CD4-positive, CD25-positive, alpha-beta regulatory T cell (primary cell): ENCODE measurements around the gene GRM8. TPM values are rescaled to one million over a fixed set of nuclear protein-coding genes. Genes with fewer than 3 reads are reported as not detected.
"Not testable (repeated sequence)": the region's sequence is repeated elsewhere in the genome, so short reads cannot be mapped to it uniquely, and the experiment has no call there.

Source experiments
- ATAC-seq, 2 donors: fragments of 150-1000 bp; cut with Tn5 transposase; one replicate each; pipeline ENCODE4 v1.10.0; 2021; ENCODE audit warnings: low read depth in 2 of 2, moderate number of reproducible peaks in 2 of 2, moderate library complexity in 1 of 2
- DNase-seq, 3 donors: peaks; one replicate each; pipeline versions ENCODE4 v3.0.0 to v3.0.0-alpha.2; 2012 to 2022; ENCODE audit warnings: mixed read lengths in 1 of 3
- H3K27ac ChIP-seq: one replicate; pipeline ENCODE4 v1.7.0; 2013; ENCODE audit warnings: mild to moderate bottlenecking, low read length; ENCODE audit not compliant: insufficient read depth, poor library complexity, severe bottlenecking
- H3K27me3 ChIP-seq: one replicate; pipeline ENCODE4 v1.7.0; 2013; ENCODE audit warnings: low read length; ENCODE audit not compliant: control insufficient read depth, insufficient read depth
- H3K36me3 ChIP-seq: one replicate; pipeline ENCODE4 v1.7.0; 2013; ENCODE audit warnings: mild to moderate bottlenecking, low read length, moderate library complexity; ENCODE audit not compliant: control insufficient read depth, insufficient read depth
- H3K4me1 ChIP-seq: 2 replicates; pipeline ENCODE4 v1.7.0; 2013; ENCODE audit warnings: mild to moderate bottlenecking, low read length; ENCODE audit not compliant: insufficient read depth, control insufficient read depth, poor library complexity, severe bottlenecking
- H3K4me3 ChIP-seq: one replicate; pipeline ENCODE4 v1.7.0; 2013; ENCODE audit warnings: low read depth, mild to moderate bottlenecking, low read length, moderate library complexity
- H3K9me3 ChIP-seq, 2 experiments: 1 replicate in 1 of 2; 2 replicates in 1 of 2; pipeline ENCODE4 v1.7.0; 2013; ENCODE audit warnings: low read length in 2 of 2, mild to moderate bottlenecking in 1 of 2, moderate library complexity in 1 of 2; ENCODE audit not compliant: control insufficient read depth in 2 of 2
- H3K27ac Mint-ChIP-seq, 3 donors: one replicate each; pipeline ENCODE4 v1.8.0; 2020 to 2022; ENCODE audit warnings: mild to moderate bottlenecking in 3 of 3, mixed read lengths in 3 of 3, moderate library complexity in 2 of 3
- H3K27me3 Mint-ChIP-seq: one replicate; pipeline ENCODE4 v1.8.0; 2022; ENCODE audit warnings: mild to moderate bottlenecking, mixed read lengths
- H3K36me3 Mint-ChIP-seq: one replicate; pipeline ENCODE4 v1.8.0; 2020; ENCODE audit warnings: mixed read lengths
- H3K4me1 Mint-ChIP-seq, 4 donors: one replicate each; pipeline ENCODE4 v1.8.0; 2020 to 2022; ENCODE audit warnings: mixed read lengths in 4 of 4, mild to moderate bottlenecking in 1 of 4
- H3K4me3 Mint-ChIP-seq, 4 donors: one replicate each; pipeline ENCODE4 v1.8.0; 2020 to 2022; ENCODE audit warnings: mild to moderate bottlenecking in 4 of 4, mixed read lengths in 4 of 4, moderate library complexity in 3 of 4
- H3K9me3 Mint-ChIP-seq, 7 donors: one replicate each; pipeline ENCODE4 v1.8.0; 2020 to 2022; ENCODE audit warnings: mixed read lengths in 7 of 7, mild to moderate bottlenecking in 3 of 7, moderate library complexity in 2 of 7
- polyA plus RNA-seq, 4 donors: library from polyadenylated mRNA; unstranded; fragments of 300-500 nt; fragmentation: Illumina TruSeq; gene quantifications; one replicate each; pipeline ENCODE4 v1.2.3, GENCODE V29; 2021
- total RNA-seq: library from RNA; stranded (reverse); gene quantifications from one replicate; pipeline ENCODE4 v1.2.3, GENCODE V29; 2022

Gene GRM8
- total and polyA plus RNA-seq, 5 donors from 2014 or later = not detected

DNA sequence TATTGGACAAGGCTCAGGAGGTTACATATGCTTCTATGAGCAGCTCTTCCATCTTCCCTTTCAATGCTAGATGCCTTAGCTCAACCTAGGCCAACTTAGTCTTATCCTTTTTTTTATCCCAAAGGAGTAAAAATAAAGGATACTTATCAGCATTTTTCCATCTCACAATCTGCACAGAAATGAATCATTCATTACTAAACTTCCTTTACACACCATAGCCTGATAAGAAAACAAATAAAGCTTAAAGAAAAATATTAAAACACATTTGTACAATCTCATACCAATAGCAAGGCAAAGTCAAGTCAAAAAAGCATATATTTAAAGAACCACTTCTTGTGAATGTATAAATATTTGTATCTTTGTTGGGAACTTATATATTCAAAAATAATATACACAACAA is 407.4 kb downstream of the GRM8 start:
- Histone ChIP-seq H3K4me1 (no peaks in the 10 kb centered on the region), H3K36me3 (no peaks in the 10 kb centered on the region), H3K4me3 (no peak overlapping the region), H3K27ac (no peak overlapping the region), H3K27me3 (no peaks in the 10 kb centered on the region), H3K9me3 (no peaks in the 10 kb centered on the region)
- no peaks in the 10 kb centered on the region for H3K27me3 Mint-ChIP-seq
- no peaks in the 10 kb centered on the region for H3K4me1 Mint-ChIP-seq
- DNase-seq = no peak
- H3K9me3 Mint-ChIP-seq = peaks cover 0 to 3% (median 0%) of the 10 kb centered on the region in 7 donors
- no peak overlapping the region for H3K27ac Mint-ChIP-seq
- no peaks in the 10 kb centered on the region for H3K36me3 Mint-ChIP-seq
- ATAC-seq = no peak
- H3K4me3 Mint-ChIP-seq = no peak overlapping the region

DNA sequence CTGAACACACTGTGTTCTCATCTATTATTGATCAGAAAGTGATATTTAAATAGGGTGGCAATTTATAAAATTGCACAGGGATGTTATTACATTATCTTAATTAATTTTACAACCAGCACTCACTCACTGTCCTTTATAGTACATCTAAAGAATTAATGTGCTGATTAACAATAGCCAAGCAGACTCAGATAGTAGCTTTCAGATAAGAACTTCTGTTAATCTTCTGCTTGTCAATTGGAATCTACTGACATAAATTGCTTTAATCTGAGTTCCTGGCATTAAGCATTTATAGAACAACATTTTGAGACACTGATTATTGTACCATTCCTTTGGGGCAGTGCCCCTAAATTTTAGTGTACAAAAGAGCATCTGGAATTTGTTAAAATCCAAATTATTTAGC is 408.9 kb downstream of the GRM8 start:
- H3K36me3 ChIP-seq = no peaks in the 10 kb centered on the region
- H3K4me1 Mint-ChIP-seq = no peaks in the 10 kb centered on the region
- no peak overlapping the region for H3K4me3 ChIP-seq
- peaks cover 0 to 1% (median 0%) of the 10 kb centered on the region in 7 donors for H3K9me3 Mint-ChIP-seq
- H3K4me3 Mint-ChIP-seq = no peak overlapping the region
- H3K27me3 ChIP-seq = no peaks in the 10 kb centered on the region
- no peaks in the 10 kb centered on the region for H3K36me3 Mint-ChIP-seq
- ATAC-seq (no peak), DNase-seq (no peak)
- H3K27ac Mint-ChIP-seq = no peak overlapping the region
- no peaks in the 10 kb centered on the region for H3K4me1 ChIP-seq
- H3K27ac ChIP-seq = no peak overlapping the region
- no peaks in the 10 kb centered on the region for H3K27me3 Mint-ChIP-seq
- H3K9me3 ChIP-seq = no peaks in the 10 kb centered on the region

DNA sequence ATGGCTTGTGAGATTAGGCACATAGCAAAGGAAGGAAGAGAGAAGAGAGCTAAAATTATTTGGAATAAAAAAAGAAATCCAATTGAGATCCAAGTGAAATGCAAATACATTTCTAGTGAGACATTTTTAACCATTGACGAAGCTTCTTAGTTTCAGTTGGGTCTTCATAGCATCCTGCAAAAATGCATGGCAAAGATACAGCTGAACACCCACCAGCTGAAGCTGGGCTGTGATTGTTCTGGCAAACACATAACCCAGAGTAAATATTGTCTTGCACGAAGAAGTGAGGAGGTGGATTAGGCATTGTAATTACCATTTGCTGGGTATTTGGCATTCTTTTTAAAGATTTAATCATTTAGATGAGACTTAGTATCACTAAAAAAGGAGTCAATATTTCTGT is 409.4 kb downstream of the GRM8 start:
- H3K9me3 Mint-ChIP-seq = peaks cover 0 to 1% (median 0%) of the 10 kb centered on the region in 7 donors
- DNase-seq = no peak
- H3K27ac Mint-ChIP-seq = no peak overlapping the region

DNA sequence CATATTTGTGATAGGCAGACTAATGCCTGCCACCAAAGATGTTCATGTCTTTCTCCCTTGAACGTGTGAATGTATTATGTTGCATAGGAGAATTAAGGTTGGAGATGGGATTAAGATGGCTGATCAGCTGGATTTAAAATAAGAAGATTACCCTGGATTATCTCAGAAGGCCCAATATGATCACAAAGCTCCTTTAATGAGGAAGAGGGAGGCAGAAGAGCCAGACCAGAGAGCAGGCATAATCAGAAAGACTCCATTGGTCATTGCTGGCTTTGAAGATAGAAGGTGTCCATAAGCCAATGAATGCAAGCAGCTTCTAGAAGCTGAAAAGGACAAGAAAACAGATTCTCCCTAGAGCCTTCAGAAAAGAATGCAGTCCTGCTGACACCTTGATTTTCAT is 410.3 kb downstream of the GRM8 start:
- DNase-seq (no peak), ATAC-seq (no peak)
- Mint-ChIP-seq H3K27ac (no peak overlapping the region), H3K36me3 (no peaks in the 10 kb centered on the region), H3K27me3 (no peaks in the 10 kb centered on the region), H3K4me1 (no peaks in the 10 kb centered on the region), H3K9me3 (peaks cover 0 to 1% (median 0%) of the 10 kb centered on the region in 7 donors), H3K4me3 (no peak overlapping the region)
- no peak overlapping the region for H3K27ac ChIP-seq
- H3K4me1 ChIP-seq = no peaks in the 10 kb centered on the region
- no peaks in the 10 kb centered on the region for H3K27me3 ChIP-seq
- no peaks in the 10 kb centered on the region for H3K9me3 ChIP-seq
- H3K4me3 ChIP-seq = no peak overlapping the region
- no peaks in the 10 kb centered on the region for H3K36me3 ChIP-seq

More for the DNA sequence above, 409.4 kb downstream of the GRM8 start:
- Histone ChIP-seq H3K36me3 (no peaks in the 10 kb centered on the region), H3K27me3 (no peaks in the 10 kb centered on the region), H3K27ac (no peak overlapping the region), H3K4me1 (no peaks in the 10 kb centered on the region), H3K4me3 (no peak overlapping the region), H3K9me3 (no peaks in the 10 kb centered on the region)
- Mint-ChIP-seq H3K27me3 (no peaks in the 10 kb centered on the region), H3K36me3 (no peaks in the 10 kb centered on the region), H3K4me1 (no peaks in the 10 kb centered on the region), H3K4me3 (no peak overlapping the region)
- ATAC-seq = no peak

DNA sequence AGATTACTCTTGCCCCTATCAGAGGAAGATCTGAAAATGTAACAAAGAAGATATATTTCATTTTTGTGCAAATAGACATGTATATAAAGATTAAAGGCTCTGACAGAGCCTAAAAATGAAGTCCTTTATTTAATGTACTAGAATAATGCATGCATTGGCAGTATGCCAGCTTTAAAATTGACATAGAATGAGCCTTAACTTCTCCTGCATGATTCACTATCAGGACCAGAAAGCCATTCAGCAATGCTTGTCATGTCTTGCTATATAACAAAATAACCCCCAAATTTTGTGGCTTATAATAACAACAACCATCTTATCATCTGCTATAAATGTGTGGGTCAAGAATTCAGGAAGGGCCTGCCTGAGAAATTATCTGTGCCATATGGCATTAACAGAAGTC is 411.9 kb downstream of the GRM8 start:
- H3K9me3 ChIP-seq = no peaks in the 10 kb centered on the region
- ATAC-seq (no peak), DNase-seq (no peak)
- H3K4me3 ChIP-seq = no peak overlapping the region
- Mint-ChIP-seq H3K4me1 (no peaks in the 10 kb centered on the region), H3K36me3 (no peaks in the 10 kb centered on the region), H3K9me3 (peaks cover 0 to 1% (median 0%) of the 10 kb centered on the region in 7 donors), H3K4me3 (no peak overlapping the region), H3K27ac (no peak overlapping the region), H3K27me3 (no peaks in the 10 kb centered on the region)
- H3K4me1 ChIP-seq = no peaks in the 10 kb centered on the region
- no peaks in the 10 kb centered on the region for H3K27me3 ChIP-seq
- H3K27ac ChIP-seq = no peak overlapping the region
- no peaks in the 10 kb centered on the region for H3K36me3 ChIP-seq

DNA sequence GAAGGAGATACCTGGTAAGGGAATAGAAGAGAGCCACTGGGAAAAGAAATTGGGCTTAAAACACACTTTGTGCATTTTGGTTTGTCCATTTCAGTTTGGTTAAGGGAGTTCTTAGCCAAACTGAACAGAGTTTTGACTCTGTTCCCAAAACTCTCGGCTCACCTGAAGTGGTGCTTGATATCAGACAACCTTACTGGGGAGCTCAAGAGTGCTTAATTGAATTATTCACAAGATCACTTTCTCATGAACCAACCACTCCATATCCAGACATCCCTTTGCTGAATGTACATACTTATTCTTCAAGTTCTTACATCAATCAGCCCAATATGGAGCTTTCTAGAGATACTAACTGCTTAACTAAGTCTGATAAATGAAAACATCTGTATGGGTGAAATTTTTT is 413.1 kb downstream of the GRM8 start:
- no peak overlapping the region for H3K27ac ChIP-seq
- DNase-seq = no peak
- H3K9me3 ChIP-seq = no peaks in the 10 kb centered on the region
- H3K27ac Mint-ChIP-seq = no peak overlapping the region
- H3K36me3 Mint-ChIP-seq = no peaks in the 10 kb centered on the region
- H3K4me3 ChIP-seq = no peak overlapping the region
- no peaks in the 10 kb centered on the region for H3K36me3 ChIP-seq
- ATAC-seq = no peak
- no peaks in the 10 kb centered on the region for H3K27me3 Mint-ChIP-seq
- no peaks in the 10 kb centered on the region for H3K27me3 ChIP-seq
- no peaks in the 10 kb centered on the region for H3K4me1 Mint-ChIP-seq
- no peaks in the 10 kb centered on the region for H3K4me1 ChIP-seq
- H3K4me3 Mint-ChIP-seq = no peak overlapping the region
- H3K9me3 Mint-ChIP-seq = peaks cover 0 to 1% (median 0%) of the 10 kb centered on the region in 7 donors

DNA sequence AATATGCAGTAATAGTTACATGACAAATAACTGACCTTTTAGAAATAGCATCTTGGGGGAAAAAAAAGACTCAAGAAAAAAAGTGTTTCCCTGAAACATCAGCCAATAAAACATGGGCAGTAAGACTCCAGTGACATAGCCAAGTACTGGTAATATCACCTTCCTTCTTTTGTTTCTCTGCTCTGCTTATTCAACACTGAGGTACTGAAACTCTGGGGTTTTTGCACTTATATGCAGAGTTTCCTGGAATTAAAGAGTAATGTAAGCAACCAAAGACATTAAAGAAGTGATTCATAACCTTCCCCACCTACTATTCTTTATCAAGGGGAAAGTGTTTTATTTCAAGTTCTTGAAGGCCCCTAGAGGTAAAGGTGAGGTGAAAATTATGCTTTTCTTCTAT is 414.5 kb downstream of the GRM8 start:
- Histone ChIP-seq H3K4me3 (no peak overlapping the region), H3K27ac (no peak overlapping the region), H3K27me3 (no peaks in the 10 kb centered on the region), H3K4me1 (no peaks in the 10 kb centered on the region), H3K9me3 (no peaks in the 10 kb centered on the region), H3K36me3 (no peaks in the 10 kb centered on the region)
- Mint-ChIP-seq H3K27ac (no peak overlapping the region), H3K36me3 (no peaks in the 10 kb centered on the region), H3K4me1 (no peaks in the 10 kb centered on the region), H3K9me3 (peaks cover 0 to 1% (median 0%) of the 10 kb centered on the region in 7 donors), H3K27me3 (peaks cover 4% of the 10 kb centered on the region), H3K4me3 (no peak overlapping the region)
- DNase-seq (no peak), ATAC-seq (no peak)

DNA sequence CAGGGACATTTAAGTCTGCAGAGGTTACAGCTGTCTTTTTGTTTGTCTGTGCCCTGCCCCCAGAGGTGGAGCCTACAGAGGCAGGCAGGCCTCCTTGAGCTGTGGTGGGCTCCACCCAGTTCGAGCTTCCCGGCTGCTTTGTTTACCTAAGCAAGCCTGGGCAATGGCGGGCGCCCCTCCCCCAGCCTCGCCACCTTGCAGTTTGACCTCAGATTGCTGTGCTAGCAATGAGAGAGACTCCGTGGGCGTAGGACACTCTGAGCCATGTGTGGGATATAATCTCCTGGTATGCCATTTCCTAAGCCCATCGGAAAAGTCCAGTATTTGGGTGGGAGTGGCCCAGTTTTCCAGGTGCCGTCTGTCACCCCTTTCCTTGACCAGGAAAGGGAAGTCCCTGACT is 421.5 kb downstream of the GRM8 start:
- H3K27me3 Mint-ChIP-seq, H3K27ac ChIP-seq, H3K4me3 ChIP-seq, H3K36me3 ChIP-seq, H3K36me3 Mint-ChIP-seq, H3K4me1 ChIP-seq, H3K4me1 Mint-ChIP-seq, H3K4me3 Mint-ChIP-seq, DNase-seq, H3K9me3 Mint-ChIP-seq, H3K9me3 ChIP-seq, H3K27ac Mint-ChIP-seq, ATAC-seq, H3K27me3 ChIP-seq: not testable (repeated sequence)
